HepG2 (cell line): Measurements from ENCODE around the gene DUSP22. TPM values are rescaled to one million over a fixed set of nuclear protein-coding genes. Genes with fewer than 3 reads are reported as not detected.

Experiments
- ATAC-seq: fragments of 200-7000 bp; cut with Tn5 transposase; 3 replicates; pipeline ENCODE4 v1.9.1; 2020; ENCODE audit warnings: mild to moderate bottlenecking, moderate library complexity
- BruUV-seq: library from RNA; stranded (reverse); fragments of 400-500 nt; replicated peaks from 2 replicates; lab custom pipeline; 2021; lab: Mats Ljungman, UMichigan
- CTCF ChIA-PET: fragments of 300-600 bp; formaldehyde crosslinking; extraction: SDS; loops from one replicate; lab custom pipeline; 2021; ENCODE audit warnings: low total read pairs, inconsistent platforms, low intra/inter-chr PET ratio; lab: Yijun Ruan, JAX
- POLR2A ChIA-PET: fragments of 350-600 bp; sonication (Branson Sonifier 250); formaldehyde crosslinking; loops from one replicate; lab custom pipeline; 2020; ENCODE audit warnings: antibody characterized with exemption, inconsistent platforms; lab: Yijun Ruan, JAX
- DNase-seq: peaks from one replicate; pipeline ENCODE4 v3.0.0-alpha.2; 2015; ENCODE audit warnings: low spot score
- FAIRE-seq: peaks from 3 replicates; lab custom pipeline; 2011; peaks lifted over from hg19 to GRCh38; lab: Jason Lieb, UNC
- H2AFZ ChIP-seq: one replicate; pipeline ENCODE4 v1.6.1; 2011; ENCODE audit warnings: low read length, inconsistent platforms
- H3K27ac ChIP-seq: fragments of 300-600 bp; 3 replicates; pipeline ENCODE4 v1.8.0; 2011; ENCODE audit warnings: mixed run types, mild to moderate bottlenecking, mixed read lengths, low read length, inconsistent platforms; ENCODE audit not compliant: insufficient read depth; ENCODE audit errors: extremely low read length
- H3K27me3 ChIP-seq, 2 experiments: fragments of 200-600 bp in 1 of 2; 2 replicates in 1 of 2; 3 replicates in 1 of 2; pipeline versions ENCODE4 v1.6.0 to v1.8.0; 2011; ENCODE audit warnings: low read length in 2 of 2, mild to moderate bottlenecking in 2 of 2, moderate library complexity in 2 of 2, inconsistent platforms in 1 of 2; ENCODE audit not compliant: insufficient read depth in 2 of 2, control insufficient read depth in 1 of 2
- H3K36me3 ChIP-seq, 2 experiments: fragments of 200-600 bp in 1 of 2; replicated peaks in 1 of 2; 2 replicates in 1 of 2; 3 replicates in 1 of 2; pipeline versions ENCODE4 v1.5.1 to v1.8.0; 2011; ENCODE audit warnings: low read length in 2 of 2, inconsistent platforms in 1 of 2; ENCODE audit not compliant: insufficient read depth in 2 of 2, control insufficient read depth in 1 of 2
- H3K4me1 ChIP-seq: 2 replicates; pipeline ENCODE4 v1.5.1; 2012; ENCODE audit warnings: low read length, inconsistent platforms; ENCODE audit not compliant: insufficient read depth
- H3K4me2 ChIP-seq: 2 replicates; pipeline ENCODE4 v1.6.0; 2011; ENCODE audit warnings: low read depth, low read length, inconsistent platforms
- H3K4me3 ChIP-seq, 3 experiments: fragments of 200-600 bp in 1 of 3; sonication (generic), shearing (Covaris generic) in 1 of 3; replicated peaks in 1 of 3; 2 replicates each; pipeline ENCODE4 v1.5.1; 2011 to 2016; ENCODE audit warnings: low read length in 3 of 3, inconsistent platforms in 2 of 3, low read depth in 2 of 3, mild to moderate bottlenecking in 2 of 3, control low read depth in 1 of 3, mixed read lengths in 1 of 3; ENCODE audit not compliant: insufficient read depth in 1 of 3
- H3K79me2 ChIP-seq: one replicate; pipeline ENCODE4 v1.6.1; 2011; ENCODE audit warnings: low read length, inconsistent platforms; ENCODE audit not compliant: insufficient read depth
- H3K9ac ChIP-seq: 2 replicates; pipeline ENCODE4 v1.6.0; 2011; ENCODE audit warnings: mild to moderate bottlenecking, low read depth, low read length, inconsistent platforms; ENCODE audit not compliant: insufficient read depth
- H3K9me3 ChIP-seq: 2 replicates; pipeline ENCODE4 v1.5.1; 2012; ENCODE audit warnings: mild to moderate bottlenecking, low read length
- H4K20me1 ChIP-seq: 2 replicates; pipeline ENCODE4 v1.6.0; 2011; ENCODE audit warnings: inconsistent platforms, mild to moderate bottlenecking, low read length, moderate library complexity; ENCODE audit not compliant: insufficient read depth
- DNMT1 ChIP-seq: sonication (generic); formaldehyde crosslinking; IDR thresholded peaks from 2 replicates; pipeline ENCODE4 v1.5.1; 2020; ENCODE audit warnings: mild to moderate bottlenecking, missing genetic modification reagents
- HNRNPUL1 ChIP-seq: fragments of 200-400 bp; formaldehyde crosslinking; IDR thresholded peaks from 2 replicates; pipeline ENCODE4 v1.6.1; 2017; ENCODE audit warnings: low read depth, mild to moderate bottlenecking, low read length, moderate library complexity
- KDM3A ChIP-seq: IDR thresholded peaks from 2 replicates; pipeline ENCODE4 v1.6.1; 2018; ENCODE audit warnings: low read depth, missing compliant biosample characterization
- LRRFIP1 ChIP-seq: sonication (generic); formaldehyde crosslinking; conservative IDR thresholded peaks from 2 replicates; pipeline ENCODE4 v1.4.0; 2020; ENCODE audit warnings: missing genetic modification reagents
- MZF1 ChIP-seq: sonication (generic); formaldehyde crosslinking; IDR thresholded peaks from 2 replicates; pipeline ENCODE4 v1.8.1; 2023; ENCODE audit warnings: mild to moderate bottlenecking, missing genetic modification reagents, borderline replicate concordance
- REPIN1 ChIP-seq: sonication (generic); formaldehyde crosslinking; IDR thresholded peaks from 2 replicates; pipeline ENCODE4 v1.8.0; 2022; ENCODE audit warnings: missing genetic modification reagents, low read depth, mild to moderate bottlenecking, borderline replicate concordance
- RFX1 ChIP-seq: fragments of 450-650 bp; IDR thresholded peaks from 2 replicates; pipeline ENCODE4 v1.6.1; 2017
- ZNF597 ChIP-seq: sonication (generic); formaldehyde crosslinking; IDR thresholded peaks from 2 replicates; pipeline ENCODE4 v1.5.0; 2020; ENCODE audit warnings: missing genetic modification reagents
- WGBS: methylation state at CpG from one replicate; pipeline ENCODE4 v1.1.6; 2017; ENCODE audit warnings: low lambda C conversion rate; 5-methylcytosine and 5-hydroxymethylcytosine counted together
- in situ Hi-C: cut with HindIII; loops from 2 replicates; pipeline ENCODE4 v1.10.0; 2017; ENCODE audit warnings: low pct_unique_long_range_greater_than_20kb; ENCODE audit not compliant: extremely low pct_ligation_motif_present
- intact Hi-C: fragments of 100-400 bp; cut with micrococcal nuclease; formaldehyde crosslinking; loops from one replicate; pipeline ENCODE4 v1.10.0; 2022; ENCODE audit not compliant: unreplicated experiment
- polyA plus RNA-seq, 8 experiments: library from polyadenylated mRNA; depleted of rRNA in 3 of 8; stranded (reverse) in 7 of 8; unstranded in 1 of 8; fragments of >200 nt; fragmentation: Illumina TruSeq in 4 of 8; extraction: Trizol in 4 of 8; gene quantifications; 2 replicates each; pipeline versions ENCODE4 v1.2.1 to v1.2.3, GENCODE V29; 2011 to 2016; ENCODE audit warnings: low read depth in 4 of 8, missing spikeins in 1 of 8, mixed read lengths in 1 of 8; ENCODE audit not compliant: insufficient read depth in 1 of 8
- total RNA-seq, 5 experiments: library from RNA; depleted of rRNA; stranded (reverse); fragments of >200 nt; fragmentation: Illumina TruSeq; extraction: Trizol; gene quantifications; 2 replicates each; pipeline ENCODE4 v1.2.3, GENCODE V29; 2016; ENCODE audit warnings: low read depth in 1 of 5
- TF ChIP-seq, protein P1 (sequence below): sonication (generic); formaldehyde crosslinking; IDR thresholded peaks from 2 replicates; pipeline ENCODE4 v1.4.0; 2020; ENCODE audit warnings: mild to moderate bottlenecking, missing genetic modification reagents

Gene DUSP22
- total and polyA plus RNA-seq, 2 of the 13 experiments (the other 11 are each of a cell fraction or from before 2014, with no cell fraction given): 20.2 to 32.8 TPM

DNA sequence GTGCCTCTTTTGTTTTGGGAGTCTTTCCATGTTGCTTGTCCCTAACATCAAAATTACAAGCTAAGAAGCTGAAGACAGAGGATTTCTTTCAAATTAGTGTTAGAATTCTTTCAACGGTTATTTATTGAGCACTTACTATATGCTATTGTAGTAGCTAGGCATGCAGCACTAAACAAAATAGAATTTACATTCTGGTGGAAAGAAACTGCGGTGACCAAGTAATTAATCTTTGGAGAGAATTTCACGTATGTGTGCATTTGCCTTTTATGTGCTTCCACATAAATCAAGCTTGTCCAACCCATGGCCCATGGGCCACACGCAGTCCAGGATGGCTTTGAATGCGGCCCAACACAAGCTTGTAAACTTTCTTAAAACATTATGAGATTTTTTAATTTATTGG is 33.0 kb upstream of the DUSP22 start:
- Histone ChIP-seq H3K27ac (no peak overlapping the region), H3K4me3 (no peak overlapping the region), H4K20me1 (no peaks in the 10 kb centered on the region), H2AFZ (no peak overlapping the region), H3K4me2 (no peak overlapping the region), H3K27me3 (peaks cover 0 to 1% of the 10 kb centered on the region in 2 experiments; a peak in 2 of 5 replicates), H3K9ac (no peak overlapping the region), H3K79me2 (no peaks in the 10 kb centered on the region), H3K4me1 (peaks cover 15% of the 10 kb centered on the region), H3K9me3 (no peaks in the 10 kb centered on the region)
- no TSS peak for BruUV-seq
- WGBS: 29% methylated on average over 5 of the region's 5 CpGs
- ChIA-PET POLR2A (no interaction called here), CTCF (no interaction called here)
- intact Hi-C loops (no loop called here), in situ Hi-C loops (no loop called here)
- DNase-seq: no peak
- no peak for ATAC-seq
- no peak for FAIRE-seq
- TF ChIP-seq, protein P1, sequence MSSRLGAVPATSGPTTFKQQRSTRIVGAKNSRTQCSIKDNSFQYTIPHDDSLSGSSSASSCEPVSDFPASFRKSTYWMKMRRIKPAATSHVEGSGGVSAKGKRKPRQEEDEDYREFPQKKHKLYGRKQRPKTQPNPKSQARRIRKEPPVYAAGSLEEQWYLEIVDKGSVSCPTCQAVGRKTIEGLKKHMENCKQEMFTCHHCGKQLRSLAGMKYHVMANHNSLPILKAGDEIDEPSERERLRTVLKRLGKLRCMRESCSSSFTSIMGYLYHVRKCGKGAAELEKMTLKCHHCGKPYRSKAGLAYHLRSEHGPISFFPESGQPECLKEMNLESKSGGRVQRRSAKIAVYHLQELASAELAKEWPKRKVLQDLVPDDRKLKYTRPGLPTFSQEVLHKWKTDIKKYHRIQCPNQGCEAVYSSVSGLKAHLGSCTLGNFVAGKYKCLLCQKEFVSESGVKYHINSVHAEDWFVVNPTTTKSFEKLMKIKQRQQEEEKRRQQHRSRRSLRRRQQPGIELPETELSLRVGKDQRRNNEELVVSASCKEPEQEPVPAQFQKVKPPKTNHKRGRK (CRISPR knock-in tag): no peak
- no peak for TF ChIP-seq LRRFIP1 (CRISPR knock-in tag)
- TF ChIP-seq DNMT1 (CRISPR knock-in tag): no peak
- no peak for TF ChIP-seq HNRNPUL1
- TF ChIP-seq REPIN1 (CRISPR knock-in tag): no peak
- TF ChIP-seq KDM3A (CRISPR knock-in tag): no peak
- no peak for TF ChIP-seq MZF1 (CRISPR knock-in tag)
- no peak for TF ChIP-seq ZNF597 (CRISPR knock-in tag)
- TF ChIP-seq RFX1: no peak
- TF ChIP-seq, all 625 proteins: peak for 0
- no peaks in the 10 kb centered on the region for H3K36me3 ChIP-seq
